HEK293T (cell line): ENCODE measurements around the gene PYCR2.
"Not testable (repeated sequence)": the region's sequence is repeated elsewhere in the genome, so short reads cannot be mapped to it uniquely, and the experiment has no call there.

ENCODE experiments used
- ARNT ChIP-seq: fragments of 450-650 bp; IDR thresholded peaks from 2 replicates; pipeline ENCODE4 v1.6.1; 2017; ENCODE audit warnings: mild to moderate bottlenecking
- BHLHE40 ChIP-seq: fragments of 450-650 bp; IDR thresholded peaks from 2 replicates; pipeline ENCODE4 v1.6.1; 2016; ENCODE audit warnings: mild to moderate bottlenecking, moderate library complexity, borderline replicate concordance
- CTBP1 ChIP-seq: fragments of 450-650 bp; IDR thresholded peaks from 2 replicates; pipeline ENCODE4 v1.6.1; 2016; ENCODE audit warnings: borderline replicate concordance
- FOXM1 ChIP-seq: fragments of 450-650 bp; IDR thresholded peaks from 2 replicates; pipeline ENCODE4 v1.6.1; 2017; ENCODE audit warnings: mild to moderate bottlenecking, borderline replicate concordance
- HDGF ChIP-seq: fragments of 450-650 bp; IDR thresholded peaks from 2 replicates; pipeline ENCODE4 v1.6.1; 2017; ENCODE audit warnings: antibody characterized with exemption, borderline replicate concordance
- L3MBTL2 ChIP-seq: fragments of 450-650 bp; conservative IDR thresholded peaks from 2 replicates; pipeline ENCODE4 v1.6.1; 2016; ENCODE audit warnings: mild to moderate bottlenecking
- LEF1 ChIP-seq: fragments of 450-650 bp; IDR thresholded peaks from 2 replicates; pipeline ENCODE4 v1.6.1; 2017; ENCODE audit warnings: mild to moderate bottlenecking, borderline replicate concordance
- PKNOX1 ChIP-seq: fragments of 450-650 bp; IDR thresholded peaks from 2 replicates; pipeline ENCODE4 v1.6.1; 2016
- SP1 ChIP-seq: fragments of 450-650 bp; IDR thresholded peaks from 2 replicates; pipeline ENCODE4 v1.6.1; 2017
- SUZ12 ChIP-seq: fragments of 450-650 bp; IDR thresholded peaks from 2 replicates; pipeline ENCODE4 v1.6.1; 2016; ENCODE audit warnings: mild to moderate bottlenecking

GRCh38 chr1:225929462-225929861 is 5.4 kb upstream of the PYCR2 start:
- not testable (repeated sequence) for TF ChIP-seq SP1, SUZ12, L3MBTL2, BHLHE40, FOXM1, LEF1, PKNOX1, HDGF, ARNT, CTBP1
